ENCODE data around the gene AFG1L. TPM values are rescaled to one million over a fixed set of nuclear protein-coding genes. Genes with fewer than 3 reads are reported as not detected.
A peak's percentile ranks its signal among the peaks of the same experiment; 100 is the strongest.
"Not testable (repeated sequence)": the region's sequence is repeated elsewhere in the genome, so short reads cannot be mapped to it uniquely, and the experiment has no call there.

Gene AFG1L
- total RNA-seq, 2 donors from 2014 or later, result 10.2 to 10.9 TPM

- DNase-seq; intact Hi-C loops (cut with DNase I); ATAC-seq: not testable (repeated sequence)
Observed at GRCh38 chr6:108535920-108536535, 241.2 kb downstream of the AFG1L start.

- ATAC-seq, result peak; percentile 85 to 88
- peak; percentile 60 for DNase-seq
- intact Hi-C loops (cut with DNase I), result loop anchor here (2.0 to 5.0 kb wide), 7 partner anchors 240 to 531 kb away; no protein-coding TSS in a partner anchor
Observed at GRCh38 chr6:108541843-108542759, 247.2 kb downstream of the AFG1L start.

GRCh38 chr6:108543175-108543940 lies 248.5 kb downstream of the AFG1L start:
- intact Hi-C loops (cut with DNase I), result loop anchor here (2.0 to 5.0 kb wide), 7 partner anchors 239 to 529 kb away; no protein-coding TSS in a partner anchor
- DNase-seq (no peak), ATAC-seq (no peak)

- DNase-seq (no peak), ATAC-seq (no peak)
- intact Hi-C loops (cut with DNase I), result loop anchor here in 1 of 2 donors (5.0 kb wide), 3 partner anchors 238 to 348 kb away; no protein-coding TSS in a partner anchor
Observed at GRCh38 chr6:108544606-108545005, 249.8 kb downstream of the AFG1L start.

GRCh38 chr6:108546079-108547049 lies 251.5 kb downstream of the AFG1L start:
- DNase-seq, result no peak
- intact Hi-C loops (cut with DNase I), result no loop called here
- ATAC-seq, result peak in 1 of 2 donors; percentile 10

GRCh38 chr6:108549241-108549640 lies 254.4 kb downstream of the AFG1L start:
- DNase-seq, result no peak
- ATAC-seq, result no peak
- intact Hi-C loops (cut with DNase I), result no loop called here

- DNase-seq (no peak), ATAC-seq (peak in 1 of 2 donors; percentile 26)
- intact Hi-C loops (cut with DNase I), result loop anchor here in 1 of 2 donors (5.0 kb wide), 1 partner anchor 283 kb away; no protein-coding TSS in a partner anchor
Observed at GRCh38 chr6:108549741-108550140, 254.9 kb downstream of the AFG1L start.

- DNase-seq, result no peak
- intact Hi-C loops (cut with DNase I), result loop anchor here in 1 of 2 donors (5.0 kb wide), 1 partner anchor 282 kb away; no protein-coding TSS in a partner anchor
- no peak for ATAC-seq
Observed at GRCh38 chr6:108550256-108550655, 255.4 kb downstream of the AFG1L start.

GRCh38 chr6:108555399-108556052 lies 260.7 kb downstream of the AFG1L start:
- intact Hi-C loops (cut with DNase I), result loop anchor here (2.0 to 5.0 kb wide), 4 partner anchors 227 to 527 kb away; no protein-coding TSS in a partner anchor
- no peak for ATAC-seq
- peak; percentile 48 for DNase-seq

GRCh38 chr6:108556250-108556649 lies 261.4 kb downstream of the AFG1L start:
- DNase-seq (no peak), ATAC-seq (no peak)
- intact Hi-C loops (cut with DNase I), result loop anchor here (2.0 to 5.0 kb wide), 4 partner anchors 226 to 526 kb away; no protein-coding TSS in a partner anchor

GRCh38 chr6:108556866-108557493 lies 262.1 kb downstream of the AFG1L start:
- no peak for DNase-seq
- intact Hi-C loops (cut with DNase I), result loop anchor here (2.0 to 5.0 kb wide), 4 partner anchors 225 to 525 kb away; no protein-coding TSS in a partner anchor
- no peak for ATAC-seq

GRCh38 chr6:108557494-108558371 lies 262.9 kb downstream of the AFG1L start:
- ATAC-seq, result peak; percentile 45 to 51
- intact Hi-C loops (cut with DNase I), result loop anchor here (2.0 to 5.0 kb wide), 4 partner anchors 225 to 525 kb away; no protein-coding TSS in a partner anchor
- DNase-seq, result peak; percentile 81

- peak; percentile 99 for DNase-seq
- ATAC-seq, result peak; percentile 69 to 74
- intact Hi-C loops (cut with DNase I), result loop anchor here (5.0 kb wide), 3 partner anchors 224 to 524 kb away; no protein-coding TSS in a partner anchor
Observed at GRCh38 chr6:108558372-108559096, 263.7 kb downstream of the AFG1L start.

- ATAC-seq, result peak; percentile 63 to 70
Observed at GRCh38 chr6:108559097-108559883, 264.4 kb downstream of the AFG1L start.

More at GRCh38 chr6:108559097-108559883, 264.4 kb downstream of the AFG1L start:
- peak; percentile 92 for DNase-seq
- intact Hi-C loops (cut with DNase I), result loop anchor here (5.0 kb wide), 3 partner anchors 223 to 523 kb away; no protein-coding TSS in a partner anchor

All from left cardiac atrium (tissue), 4 donors.